ENCODE data around the gene GAS6. TPM values are rescaled to one million over a fixed set of nuclear protein-coding genes. Genes with fewer than 3 reads are reported as not detected.

Gene GAS6
- total and polyA plus RNA-seq, 2 donors (not counting 1 experiment from before 2014, with no cell fraction given) = 0.25 to 0.78 TPM

DNA sequence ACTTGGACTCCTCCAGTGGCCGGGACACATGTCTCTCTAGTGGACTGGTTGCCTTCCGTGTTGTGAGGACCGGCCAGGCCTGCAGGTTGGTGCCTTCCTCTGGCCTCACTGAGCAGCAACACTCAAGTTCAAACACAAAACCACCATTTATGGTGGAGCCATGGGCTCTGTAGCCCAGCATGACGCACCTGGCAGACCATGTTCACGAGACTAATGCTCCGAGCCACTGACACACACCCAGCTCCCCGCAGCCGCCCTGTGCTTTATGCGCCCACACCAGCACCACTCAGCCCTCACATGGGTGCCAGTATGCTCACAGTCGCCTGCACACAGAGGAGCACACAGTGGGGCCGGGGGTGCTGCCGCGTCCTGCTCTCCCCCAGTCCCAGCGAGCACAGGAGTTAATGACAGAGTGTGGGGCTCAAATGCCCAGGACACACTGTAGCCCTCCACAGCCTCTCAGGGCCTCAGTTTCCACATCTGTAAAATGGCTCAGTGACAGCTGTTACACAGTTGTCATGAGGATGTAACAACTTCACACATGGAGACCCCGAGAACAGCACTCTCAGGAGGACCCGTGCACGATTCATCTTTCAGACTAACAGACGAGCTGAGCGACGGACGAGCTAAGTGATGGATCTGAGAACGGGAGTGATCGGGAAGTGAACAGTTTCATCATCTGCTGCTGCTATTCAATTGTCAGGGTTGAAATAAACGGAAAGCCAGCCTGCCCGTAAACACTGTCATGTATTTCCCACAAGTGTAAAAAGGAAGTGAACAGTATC is 7.8 kb downstream of the GAS6 start:
- WGBS (ENCODE audit: insufficient coverage) = 89% methylated on average over 25 of the region's 25 CpGs
- H3K27me3 Mint-ChIP-seq = peaks cover 31% of the 10 kb centered on the region
- H3K4me3 Mint-ChIP-seq = no peak overlapping the region
- Histone ChIP-seq H3K4me2 (replicated peaks; ENCODE audit: low read depth, low read length, poor library complexity, severe bottlenecking) (no peak overlapping the region), H3K79me2 (ENCODE audit: control insufficient read depth, insufficient read depth, low read length) (no peaks in the 10 kb centered on the region), H3K27me3 (replicated peaks in 1 of 4; ENCODE audit: control extremely low read depth in 1 of 4, control insufficient read depth in 3 of 4, insufficient read depth in 4 of 4, low read length in 3 of 4) (peaks cover 0 to 48% (median 8%) of the 10 kb centered on the region in 4 experiments), H4K20me1 (ENCODE audit: control insufficient read depth, insufficient read depth, low read length, poor library complexity, severe bottlenecking) (no peaks in the 10 kb centered on the region), H3K4me1 (ENCODE audit: control insufficient read depth in 2 of 2, insufficient read depth in 2 of 2, low read length in 2 of 2) (peaks cover 0 to 8% of the 10 kb centered on the region in 2 donors), H3K36me3 (replicated peaks in 1 of 2; ENCODE audit: control extremely low read depth in 1 of 2, control insufficient read depth in 1 of 2, extremely low read depth in 1 of 2, insufficient read depth in 2 of 2, low read length in 1 of 2) (no peaks in the 10 kb centered on the region), H3K4me3 (ENCODE audit: control extremely low read depth in 1 of 5, extremely low read depth in 1 of 5, insufficient read depth in 1 of 5, low read depth in 2 of 5, low read length in 4 of 5) (no peak overlapping the region), H3K9ac (ENCODE audit: low read length) (no peak overlapping the region), H3K27ac (ENCODE audit: low read length in 2 of 2) (no peak overlapping the region), H3K9me3 (ENCODE audit: control extremely low read depth in 1 of 3, control insufficient read depth in 2 of 3, insufficient read depth in 1 of 3, low read length in 2 of 3) (peaks cover 0 to 18% (median 0%) of the 10 kb centered on the region in 3 donors), H2AFZ (ENCODE audit: insufficient read depth, low read depth, low read length, poor library complexity, severe bottlenecking) (no peak overlapping the region)
- ATAC-seq (ENCODE audit: low read depth) = no peak
- DNase-seq = no peak
- intact Hi-C loops (cut with micrococcal nuclease) = no loop called here
- TF ChIP-seq EZH2 (IDR thresholded peaks at IDR 0.05; ENCODE audit: borderline replicate concordance, insufficient read depth, low read depth, low read length, poor library complexity, severe bottlenecking) = no peak
- TF ChIP-seq, protein P1, sequence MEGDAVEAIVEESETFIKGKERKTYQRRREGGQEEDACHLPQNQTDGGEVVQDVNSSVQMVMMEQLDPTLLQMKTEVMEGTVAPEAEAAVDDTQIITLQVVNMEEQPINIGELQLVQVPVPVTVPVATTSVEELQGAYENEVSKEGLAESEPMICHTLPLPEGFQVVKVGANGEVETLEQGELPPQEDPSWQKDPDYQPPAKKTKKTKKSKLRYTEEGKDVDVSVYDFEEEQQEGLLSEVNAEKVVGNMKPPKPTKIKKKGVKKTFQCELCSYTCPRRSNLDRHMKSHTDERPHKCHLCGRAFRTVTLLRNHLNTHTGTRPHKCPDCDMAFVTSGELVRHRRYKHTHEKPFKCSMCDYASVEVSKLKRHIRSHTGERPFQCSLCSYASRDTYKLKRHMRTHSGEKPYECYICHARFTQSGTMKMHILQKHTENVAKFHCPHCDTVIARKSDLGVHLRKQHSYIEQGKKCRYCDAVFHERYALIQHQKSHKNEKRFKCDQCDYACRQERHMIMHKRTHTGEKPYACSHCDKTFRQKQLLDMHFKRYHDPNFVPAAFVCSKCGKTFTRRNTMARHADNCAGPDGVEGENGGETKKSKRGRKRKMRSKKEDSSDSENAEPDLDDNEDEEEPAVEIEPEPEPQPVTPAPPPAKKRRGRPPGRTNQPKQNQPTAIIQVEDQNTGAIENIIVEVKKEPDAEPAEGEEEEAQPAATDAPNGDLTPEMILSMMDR (IDR thresholded peaks at IDR 0.05) = no peak
- H3K4me1 Mint-ChIP-seq = peaks cover 6% of the 10 kb centered on the region
- POLR2A ChIA-PET = no interaction called here
- H3K27ac Mint-ChIP-seq = no peak overlapping the region
- H3K9me3 Mint-ChIP-seq (ENCODE audit: insufficient read depth) = peaks cover 5% of the 10 kb centered on the region
- CTCF ChIA-PET = no interaction called here
